A549 (cell line): ENCODE results near the gene S100A12.

Experiments
- CTCF ChIP-seq: fragments of >200 bp; sonication (Bioruptor Twin); formaldehyde crosslinking; IDR thresholded peaks from 3 replicates; pipeline ENCODE4 v1.5.1; 2016
- PBX3 ChIP-seq: IDR thresholded peaks from 2 replicates; pipeline ENCODE4 v1.6.1; 2012

GRCh38 chr1:153389973-153390879 is 14.8 kb upstream of the S100A12 start:
- TF ChIP-seq CTCF, result no peak
- TF ChIP-seq PBX3, result no peak
